Common myeloid progenitor, CD34-positive (primary cell): Measurements from ENCODE around the gene TMEM181.
A peak's percentile ranks its signal among the peaks of the same experiment; 100 is the strongest.
"Not testable (repeated sequence)": the region's sequence is repeated elsewhere in the genome, so short reads cannot be mapped to it uniquely, and the experiment has no call there.

Experiments
- CTCF ChIA-PET: fragments of 350-600 bp; sonication (Branson Sonifier 250); formaldehyde crosslinking; loops from one replicate; lab custom pipeline; 2021; ENCODE audit warnings: antibody characterized with exemption; lab: Charles Lee
- POLR2A ChIA-PET: fragments of 350-600 bp; sonication (Branson Sonifier 250); formaldehyde crosslinking; loops from one replicate; lab custom pipeline; 2021; ENCODE audit warnings: antibody characterized with exemption; lab: Charles Lee
- DNase-seq, 3 donors: peaks; one replicate each; pipeline versions ENCODE4 v3.0.0 to v3.0.0-alpha.2; 2013
- H3K27ac ChIP-seq, 2 experiments: 1 replicate in 1 of 2; 2 replicates in 1 of 2; pipeline ENCODE4 v1.7.0; 2013; ENCODE audit warnings: inconsistent platforms in 2 of 2, low read length in 2 of 2, mild to moderate bottlenecking in 2 of 2, low read depth in 1 of 2, moderate library complexity in 1 of 2; ENCODE audit not compliant: severe bottlenecking in 2 of 2, insufficient read depth in 1 of 2, poor library complexity in 1 of 2
- H3K27me3 ChIP-seq, 5 experiments: replicated peaks in 2 of 5; 1 replicate in 3 of 5; 2 replicates in 2 of 5; pipeline versions ENCODE4 v1.6.1 to v1.7.0; 2013; ENCODE audit warnings: low read length in 4 of 5, mild to moderate bottlenecking in 2 of 5, moderate library complexity in 2 of 5, inconsistent platforms in 1 of 5; ENCODE audit not compliant: insufficient read depth in 5 of 5, control insufficient read depth in 4 of 5
- H3K36me3 ChIP-seq, 4 experiments: 1 replicate in 2 of 4; 2 replicates in 2 of 4; pipeline versions ENCODE4 v1.6.1 to v1.7.0; 2013; ENCODE audit warnings: low read length in 3 of 4, control low read depth in 1 of 4, mild to moderate bottlenecking in 1 of 4; ENCODE audit not compliant: control insufficient read depth in 4 of 4, insufficient read depth in 4 of 4
- H3K4me1 ChIP-seq, 4 experiments: 1 replicate in 3 of 4; 2 replicates in 1 of 4; pipeline versions ENCODE4 v1.6.1 to v1.7.1; 2013; ENCODE audit warnings: low read length in 3 of 4, mild to moderate bottlenecking in 3 of 4, control low read depth in 1 of 4, inconsistent platforms in 1 of 4, moderate library complexity in 1 of 4; ENCODE audit not compliant: control insufficient read depth in 4 of 4, insufficient read depth in 4 of 4; ENCODE audit errors: control extremely low read depth in 1 of 4
- H3K4me3 ChIP-seq, 7 experiments: 1 replicate in 4 of 7; 2 replicates in 3 of 7; pipeline versions ENCODE4 v1.5.1 to v1.7.0; 2013; ENCODE audit warnings: mild to moderate bottlenecking in 7 of 7, low read length in 6 of 7, moderate library complexity in 6 of 7, inconsistent platforms in 2 of 7, low read depth in 2 of 7, control low read depth in 1 of 7; ENCODE audit not compliant: insufficient read depth in 4 of 7, control insufficient read depth in 1 of 7; ENCODE audit errors: extremely low read depth in 1 of 7
- H3K9me3 ChIP-seq, 5 experiments: 1 replicate in 4 of 5; 2 replicates in 1 of 5; pipeline versions ENCODE4 v1.6.1 to v1.7.1; 2013; ENCODE audit warnings: low read length in 4 of 5, mild to moderate bottlenecking in 2 of 5, inconsistent platforms in 1 of 5, low read depth in 1 of 5, moderate library complexity in 1 of 5; ENCODE audit not compliant: control insufficient read depth in 4 of 5, insufficient read depth in 2 of 5; ENCODE audit errors: control extremely low read depth in 1 of 5
- WGBS: methylation state at CpG from one replicate; pipeline ENCODE4 v1.1.5; 2013; ENCODE audit not compliant: insufficient coverage; 5-methylcytosine and 5-hydroxymethylcytosine counted together

The TMEM181 gene

DNA sequence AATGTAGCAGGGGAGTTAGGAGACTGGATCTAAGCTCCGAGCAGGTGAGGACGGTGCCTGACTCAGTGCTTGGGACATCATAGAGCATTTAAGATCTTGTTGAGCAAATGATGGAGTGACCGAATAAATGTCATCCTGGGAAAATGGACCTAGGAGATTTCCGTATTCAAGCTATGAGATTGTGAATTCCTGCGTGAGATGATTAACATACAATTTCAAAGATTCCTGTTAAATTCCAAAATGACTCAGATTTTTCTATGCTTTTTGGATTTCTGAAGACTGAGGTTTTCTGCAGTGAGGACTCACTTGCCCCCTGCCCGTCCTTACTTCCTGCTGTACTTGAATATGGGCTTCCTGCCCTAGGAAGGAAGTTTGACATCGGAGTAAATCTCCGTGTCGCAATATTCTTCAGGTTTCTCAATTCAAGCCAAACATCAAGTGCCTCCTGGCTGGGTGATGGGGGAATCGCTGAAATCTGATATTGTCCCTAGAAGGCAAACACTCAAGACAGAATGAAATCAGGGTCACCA is 95.1 kb downstream of the TMEM181 start:
- Histone ChIP-seq H3K4me3 (no peak overlapping the region), H3K4me1 (peaks cover 8 to 36% (median 26%) of the 10 kb centered on the region in 4 experiments), H3K9me3 (no peaks in the 10 kb centered on the region), H3K27ac (no peak overlapping the region), H3K36me3 (no peaks in the 10 kb centered on the region), H3K27me3 (peaks cover 0 to 8% (median 5%) of the 10 kb centered on the region in 5 experiments)
- ChIA-PET POLR2A (interaction anchor here (0.7 to 0.8 kb wide), 2 partner anchors 11 to 152 kb away, joined by 3 read pairs; partner anchors contain the start of gene DYNLT1), CTCF (interaction anchor here (0.8 to 2.8 kb wide), 3 partner anchors 11 to 36 kb away, joined by 3 to 14 read pairs (median 4); partner anchors contain the start of gene DYNLT1)
- DNase-seq, result peak in 2 of 3 donors; percentile 47
- WGBS, result 50% methylated on average over 8 of the region's 10 CpGs

DNA sequence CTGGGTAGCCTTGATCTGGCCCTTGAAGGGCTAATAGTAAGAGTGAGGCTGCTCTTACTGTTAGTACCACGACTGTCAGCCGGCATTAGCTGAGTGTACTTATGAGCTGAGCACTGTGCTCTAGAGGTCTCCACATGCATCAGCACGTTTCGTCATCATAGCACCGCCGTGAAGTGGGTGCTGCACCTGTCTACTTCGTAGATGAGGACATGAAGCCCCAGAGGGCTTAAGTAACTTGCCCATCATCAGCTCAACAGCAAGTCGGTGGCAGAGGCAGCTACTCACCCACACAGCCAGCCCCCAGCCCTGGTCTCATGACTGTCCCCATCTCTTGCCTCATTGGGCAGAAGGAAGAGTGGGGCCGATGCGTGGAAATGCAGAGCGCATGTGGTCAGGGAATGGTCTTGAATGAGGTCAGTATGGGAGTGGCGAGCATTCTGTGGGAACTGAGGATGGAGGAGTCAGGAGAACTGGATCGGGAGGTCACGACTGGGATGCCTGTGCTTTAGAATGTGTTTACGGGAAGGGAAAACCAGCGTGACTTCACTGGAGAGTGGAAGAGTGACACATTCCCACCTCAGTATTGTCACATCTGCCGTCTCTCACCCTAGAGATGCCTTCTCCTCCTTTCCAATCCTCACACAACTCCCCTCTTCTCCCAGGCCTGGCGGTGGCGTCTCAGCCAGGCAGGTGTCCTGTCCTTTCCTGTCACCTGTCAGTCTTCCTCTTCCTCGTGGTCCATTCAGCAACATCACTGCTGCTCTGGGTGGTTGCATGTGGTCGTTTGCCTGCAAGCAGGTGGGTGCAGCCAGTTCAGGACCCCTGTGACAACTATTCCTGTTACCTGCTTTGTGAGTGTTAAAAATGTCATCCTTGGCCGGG is 95.9 kb downstream of the TMEM181 start:
- ChIA-PET POLR2A (no interaction called here), CTCF (interaction anchor here (0.8 to 1.1 kb wide), 2 partner anchors 17 to 36 kb away, joined by 3 to 4 read pairs; no protein-coding TSS in a partner anchor)
- Histone ChIP-seq H3K4me1 (peaks cover 8 to 36% (median 26%) of the 10 kb centered on the region in 4 experiments), H3K4me3 (no peak overlapping the region), H3K27ac (no peak overlapping the region), H3K9me3 (no peaks in the 10 kb centered on the region), H3K36me3 (no peaks in the 10 kb centered on the region), H3K27me3 (peaks cover 0 to 8% (median 5%) of the 10 kb centered on the region in 5 experiments)
- DNase-seq, result no peak
- 94% methylated on average over 18 of the region's 22 CpGs for WGBS

DNA sequence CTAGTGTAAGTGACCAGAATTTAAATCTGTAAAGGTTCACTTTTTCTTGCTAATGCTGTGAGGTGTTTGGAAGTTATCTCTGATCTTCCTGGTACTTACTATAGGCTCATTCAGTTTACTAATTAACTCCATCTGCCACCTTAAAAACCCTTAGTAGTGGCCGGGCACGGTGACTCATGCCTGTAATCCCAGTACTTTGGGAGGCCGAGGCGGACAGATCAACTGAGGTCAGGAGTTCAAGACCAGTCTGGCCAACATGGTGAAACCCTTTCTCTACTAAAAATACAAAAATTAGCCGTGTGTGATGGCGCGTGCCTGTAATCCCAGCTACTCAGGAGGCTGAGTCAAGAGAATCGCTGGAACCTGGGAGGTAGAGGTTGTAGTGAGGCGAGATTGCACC is 97.1 kb downstream of the TMEM181 start:
- H3K27ac ChIP-seq, H3K36me3 ChIP-seq, POLR2A ChIA-PET, H3K4me3 ChIP-seq, DNase-seq, H3K9me3 ChIP-seq, CTCF ChIA-PET, H3K27me3 ChIP-seq: not testable (repeated sequence)
- 96% methylated on average over 4 of the region's 9 CpGs for WGBS
- peaks cover 8 to 38% (median 27%) of the 10 kb centered on the region in 4 experiments for H3K4me1 ChIP-seq

DNA sequence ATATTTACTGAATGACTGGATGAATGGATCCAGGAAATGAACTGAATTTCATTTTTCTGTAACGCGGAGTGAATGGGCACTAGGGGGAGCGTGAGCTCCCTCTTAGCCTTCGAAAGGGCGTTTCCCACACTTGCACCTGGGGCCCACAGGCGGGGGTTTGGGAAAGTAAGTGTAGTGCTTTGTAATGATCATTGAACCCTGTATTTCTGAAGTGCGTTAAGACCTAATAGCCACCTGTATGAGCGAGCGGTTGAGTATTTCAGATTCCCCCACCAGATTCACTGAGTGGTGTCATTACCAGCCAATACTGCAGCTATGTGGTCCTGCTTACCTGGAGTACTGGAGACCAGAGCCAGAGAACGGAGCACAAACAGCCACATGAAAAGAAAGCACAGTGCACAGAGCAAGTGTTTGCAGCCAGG is 100.5 kb downstream of the TMEM181 start:
- peak in 2 of 3 donors; percentile 51 to 57 for DNase-seq
- peaks cover 9 to 42% (median 30%) of the 10 kb centered on the region in 4 experiments for H3K4me1 ChIP-seq
- POLR2A ChIA-PET, result interaction anchor here (0.8 kb wide), 1 partner anchor 31 kb away, joined by 4 read pairs; no protein-coding TSS in a partner anchor
- no peaks in the 10 kb centered on the region for H3K9me3 ChIP-seq
- H3K36me3 ChIP-seq, result no peaks in the 10 kb centered on the region
- no peak overlapping the region for H3K27ac ChIP-seq
- no peak overlapping the region for H3K4me3 ChIP-seq
- peaks cover 0 to 8% (median 7%) of the 10 kb centered on the region in 5 experiments for H3K27me3 ChIP-seq
- CTCF ChIA-PET, result interaction anchor here (0.5 to 10.2 kb wide), 16 partner anchors 10 to 333 kb away, joined by 3 to 168 read pairs (median 6); partner anchors contain the start of genes DYNLT1 and SYTL3
- 29% methylated on average over 10 of the region's 10 CpGs for WGBS

DNA sequence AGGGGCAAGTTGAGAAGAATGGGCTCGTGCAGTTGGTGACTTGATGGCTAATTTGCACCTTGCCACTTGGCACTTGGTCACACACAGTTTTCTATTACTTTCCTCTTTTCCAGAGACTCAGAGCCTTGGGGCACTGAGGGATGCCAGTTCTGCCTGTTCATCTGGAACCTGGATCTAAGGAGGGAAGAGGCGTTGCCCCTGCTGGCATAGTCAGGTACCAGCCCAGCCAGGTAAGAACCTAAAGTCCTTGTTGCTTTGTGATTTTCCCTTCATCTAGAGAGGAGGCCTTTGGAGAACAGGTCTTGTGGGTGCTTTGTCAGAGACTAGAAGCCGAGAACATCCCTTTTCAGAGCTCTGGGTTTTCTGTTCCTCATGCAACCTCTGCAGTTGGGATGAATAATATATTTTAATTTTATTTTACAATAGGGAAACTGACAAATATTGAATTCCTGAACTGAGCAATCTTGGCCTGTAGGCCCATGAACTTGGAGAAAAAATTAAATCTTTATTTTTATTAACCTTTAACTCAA is 101.3 kb downstream of the TMEM181 start:
- ChIA-PET POLR2A (no interaction called here), CTCF (interaction anchor here (1.1 to 10.2 kb wide), 12 partner anchors 8 to 448 kb away, joined by 3 to 168 read pairs (median 10); partner anchors contain the start of genes DYNLT1 and SYTL3)
- no peaks in the 10 kb centered on the region for H3K9me3 ChIP-seq
- 90% methylated on average over 1 of the region's 3 CpGs for WGBS
- no peak overlapping the region for H3K27ac ChIP-seq
- DNase-seq, result no peak
- H3K4me3 ChIP-seq, result no peak overlapping the region
- no peaks in the 10 kb centered on the region for H3K36me3 ChIP-seq
- H3K4me1 ChIP-seq, result peaks cover 11 to 38% (median 26%) of the 10 kb centered on the region in 4 experiments
- H3K27me3 ChIP-seq, result peaks cover 0 to 2% (median 0%) of the 10 kb centered on the region in 5 experiments

DNA sequence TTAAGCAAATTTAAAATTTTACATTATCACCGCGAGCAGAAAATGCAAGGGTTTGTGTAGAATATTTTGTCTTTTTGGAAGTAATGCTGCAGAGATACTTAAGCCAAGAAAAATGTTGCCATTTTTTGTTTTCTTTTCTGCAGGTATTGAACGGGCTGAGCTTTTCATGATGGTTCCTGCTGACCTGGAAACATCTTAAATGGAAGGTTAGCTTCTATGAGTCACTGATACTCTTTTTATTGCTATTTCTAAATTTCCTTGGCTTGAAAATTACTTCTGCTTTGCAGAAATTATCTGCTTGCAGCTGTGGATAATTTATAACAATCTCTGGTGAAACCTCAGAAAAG is 102.7 kb downstream of the TMEM181 start:
- H3K4me1 ChIP-seq, result peaks cover 15 to 52% (median 38%) of the 10 kb centered on the region in 4 experiments

More for the DNA sequence above, 102.7 kb downstream of the TMEM181 start:
- Histone ChIP-seq H3K36me3 (no peaks in the 10 kb centered on the region), H3K27ac (no peak overlapping the region), H3K27me3 (peaks cover 0 to 2% (median 0%) of the 10 kb centered on the region in 5 experiments), H3K9me3 (no peaks in the 10 kb centered on the region), H3K4me3 (peak overlapping the region in 4 of 7 experiments; percentile 6 to 65 (median 32))
- CTCF ChIA-PET, result interaction anchor here (0.6 to 10.2 kb wide), 17 partner anchors 9 to 447 kb away, joined by 3 to 168 read pairs (median 3); partner anchors contain the start of genes DYNLT1 and SYTL3
- DNase-seq, result peak in 1 of 3 donors; percentile 90
- POLR2A ChIA-PET, result interaction anchor here (1.4 kb wide), 1 partner anchor 24 kb away, joined by 4 read pairs; no protein-coding TSS in a partner anchor
- 0% methylated on average over 1 of the region's 3 CpGs for WGBS
